Immature natural killer cell (primary cell): ENCODE measurements around the gene ZNF280A. TPM values are rescaled to one million over a fixed set of nuclear protein-coding genes. Genes with fewer than 3 reads are reported as not detected.
"Not testable (repeated sequence)": the region's sequence is repeated elsewhere in the genome, so short reads cannot be mapped to it uniquely, and the experiment has no call there.

Source experiments
- DNase-seq, 3 donors: peaks; one replicate each; pipeline ENCODE4 v3.0.0; 2022; ENCODE audit warnings: mixed read lengths in 1 of 3
- H3K27ac Mint-ChIP-seq, 6 donors: one replicate each; pipeline ENCODE4 v1.8.0; 2020; ENCODE audit warnings: mixed read lengths in 6 of 6, mild to moderate bottlenecking in 5 of 6, inconsistent platforms in 4 of 6, moderate library complexity in 3 of 6
- H3K27me3 Mint-ChIP-seq, 3 donors: one replicate each; pipeline ENCODE4 v1.8.0; 2020 to 2021; ENCODE audit warnings: low read depth in 3 of 3, mild to moderate bottlenecking in 3 of 3, mixed read lengths in 3 of 3, moderate library complexity in 3 of 3, inconsistent platforms in 1 of 3
- H3K36me3 Mint-ChIP-seq, 3 donors: one replicate each; pipeline ENCODE4 v1.8.0; 2020; ENCODE audit warnings: mixed read lengths in 3 of 3, inconsistent platforms in 2 of 3, mild to moderate bottlenecking in 2 of 3
- H3K4me1 Mint-ChIP-seq, 2 donors: one replicate each; pipeline ENCODE4 v1.8.0; 2020; ENCODE audit warnings: inconsistent platforms in 2 of 2, mild to moderate bottlenecking in 2 of 2, mixed read lengths in 2 of 2, moderate library complexity in 1 of 2
- H3K4me3 Mint-ChIP-seq, 5 donors: one replicate each; pipeline ENCODE4 v1.8.0; 2020; ENCODE audit warnings: mild to moderate bottlenecking in 5 of 5, mixed read lengths in 5 of 5, inconsistent platforms in 3 of 5, moderate library complexity in 3 of 5
- H3K9me3 Mint-ChIP-seq, 6 donors: one replicate each; pipeline ENCODE4 v1.8.0; 2020; ENCODE audit warnings: mild to moderate bottlenecking in 6 of 6, mixed read lengths in 6 of 6, inconsistent platforms in 4 of 6, moderate library complexity in 3 of 6
- polyA plus RNA-seq, 3 donors: library from polyadenylated mRNA; unstranded; fragments of 300-500 nt; fragmentation: Illumina TruSeq; gene quantifications; one replicate each; pipeline ENCODE4 v1.2.3, GENCODE V29; 2021

Gene ZNF280A
- polyA plus RNA-seq, 3 donors from 2014 or later = not detected

DNA sequence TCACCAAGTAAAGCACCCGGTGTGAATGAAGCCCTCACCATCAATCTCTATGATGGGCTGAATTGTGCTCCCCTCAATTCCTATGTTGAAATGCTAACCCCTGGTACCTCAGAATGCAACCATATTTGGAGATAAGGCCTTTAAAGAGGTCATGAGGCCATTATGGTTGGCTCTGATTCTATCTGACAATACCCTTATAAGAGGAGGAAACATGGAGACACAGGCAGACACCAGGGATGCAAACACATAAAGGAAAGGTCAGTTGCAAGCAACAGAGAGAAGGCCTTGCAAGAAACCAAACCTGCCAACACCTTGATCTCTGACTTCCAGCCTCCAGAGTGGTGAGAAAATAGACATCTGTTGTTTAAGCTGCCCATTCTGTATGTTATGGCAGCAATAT lies 13.3 kb upstream of the ZNF280A start:
- Mint-ChIP-seq H3K9me3 (no peaks in the 10 kb centered on the region), H3K27me3 (peaks cover 0 to 8% (median 5%) of the 10 kb centered on the region in 3 donors), H3K4me1 (no peaks in the 10 kb centered on the region), H3K36me3 (no peaks in the 10 kb centered on the region), H3K4me3 (no peak overlapping the region), H3K27ac (no peak overlapping the region)
- DNase-seq = no peak

DNA sequence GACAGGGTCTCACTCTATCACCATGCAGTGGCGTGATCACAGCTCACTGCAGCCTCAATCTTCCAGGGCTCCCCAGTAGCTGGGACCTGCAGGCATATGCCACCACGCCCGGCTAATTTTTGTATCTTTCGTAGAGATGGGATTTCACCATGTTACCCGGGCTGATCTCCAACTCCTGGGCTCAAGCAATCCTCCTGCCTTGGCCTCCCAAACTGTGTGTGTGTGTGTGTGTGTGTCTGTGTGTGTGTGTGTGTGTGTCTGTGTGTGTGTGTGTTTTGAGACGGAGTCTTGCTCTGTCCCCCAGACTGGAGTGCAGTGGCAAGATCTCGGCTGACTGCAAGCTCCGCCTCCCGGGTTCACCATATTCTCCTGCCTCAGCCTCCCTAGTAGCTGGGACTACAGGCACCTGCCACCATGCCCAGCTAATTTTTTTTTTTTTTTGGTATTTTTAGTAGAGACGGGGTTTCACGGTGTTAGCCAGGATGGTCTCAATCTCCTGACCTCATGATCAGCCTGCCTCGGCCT lies 12.5 kb upstream of the ZNF280A start:
- not testable (repeated sequence) for H3K27me3 Mint-ChIP-seq, H3K4me3 Mint-ChIP-seq, DNase-seq, H3K27ac Mint-ChIP-seq, H3K36me3 Mint-ChIP-seq, H3K9me3 Mint-ChIP-seq, H3K4me1 Mint-ChIP-seq

DNA sequence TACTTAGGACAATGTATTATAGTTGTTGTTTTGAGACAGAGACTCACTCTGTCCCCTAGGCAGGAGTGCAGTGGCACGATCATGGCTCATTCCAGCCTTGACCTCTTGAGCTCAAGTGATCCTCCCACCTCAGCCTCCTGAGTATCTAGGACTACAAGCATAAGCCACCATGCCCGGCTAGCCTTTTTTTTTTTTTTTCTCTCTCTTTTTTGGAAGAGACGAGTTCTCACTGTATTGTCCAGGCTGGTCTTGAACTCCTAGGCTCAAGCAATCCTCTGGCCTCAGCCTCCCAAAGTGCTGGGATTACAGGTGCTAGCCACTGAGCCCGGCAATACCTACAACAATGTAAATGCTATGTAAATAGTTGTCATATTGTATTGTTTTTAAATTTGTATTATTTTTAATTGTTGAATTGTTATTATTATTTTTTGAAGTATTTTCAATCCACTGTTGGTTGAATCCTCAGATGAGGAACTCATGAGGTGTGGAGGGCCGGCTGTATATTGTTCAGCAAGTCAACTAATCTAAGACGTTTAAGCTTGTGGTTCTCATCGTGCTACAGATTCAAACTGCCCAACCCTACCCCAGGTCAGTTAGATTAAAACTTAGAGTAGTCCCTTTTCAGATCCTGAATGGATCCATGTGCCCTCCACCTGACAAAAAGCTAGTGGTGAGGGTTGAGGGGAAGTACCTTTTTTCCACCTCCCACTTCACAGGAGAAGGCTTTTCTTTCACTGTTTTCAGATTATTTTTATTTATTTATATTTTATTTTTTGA lies 11.9 kb upstream of the ZNF280A start:
- no peaks in the 10 kb centered on the region for H3K9me3 Mint-ChIP-seq
- no peak overlapping the region for H3K27ac Mint-ChIP-seq
- peaks cover 2 to 3% (median 3%) of the 10 kb centered on the region in 3 donors for H3K27me3 Mint-ChIP-seq
- H3K36me3 Mint-ChIP-seq = no peaks in the 10 kb centered on the region
- DNase-seq = no peak
- no peaks in the 10 kb centered on the region for H3K4me1 Mint-ChIP-seq
- no peak overlapping the region for H3K4me3 Mint-ChIP-seq

DNA sequence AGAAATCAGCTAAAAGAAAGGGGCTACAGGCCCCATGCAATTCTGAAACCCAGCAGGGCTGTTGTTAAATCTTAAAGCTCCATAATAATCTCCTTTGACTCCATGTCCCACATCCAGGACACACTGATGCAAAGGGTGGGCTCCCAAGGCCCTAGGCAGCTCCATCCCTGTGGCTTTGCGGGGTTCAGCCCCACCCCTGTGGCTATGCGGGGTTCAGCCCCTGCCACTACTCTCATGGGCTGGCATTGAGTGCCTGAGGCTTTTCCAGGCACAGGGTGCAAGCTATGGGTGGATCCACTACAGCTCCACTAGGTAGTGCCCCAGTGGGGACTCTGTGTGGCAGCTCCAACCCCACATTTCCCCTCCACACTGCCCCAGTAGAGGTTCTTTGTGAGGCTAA lies 8.7 kb upstream of the ZNF280A start:
- H3K27me3 Mint-ChIP-seq = peaks cover 3 to 8% (median 4%) of the 10 kb centered on the region in 3 donors
- no peaks in the 10 kb centered on the region for H3K9me3 Mint-ChIP-seq
- no peak overlapping the region for H3K27ac Mint-ChIP-seq
- no peak overlapping the region for H3K4me3 Mint-ChIP-seq
- H3K36me3 Mint-ChIP-seq = no peaks in the 10 kb centered on the region
- no peaks in the 10 kb centered on the region for H3K4me1 Mint-ChIP-seq
- DNase-seq = no peak

DNA sequence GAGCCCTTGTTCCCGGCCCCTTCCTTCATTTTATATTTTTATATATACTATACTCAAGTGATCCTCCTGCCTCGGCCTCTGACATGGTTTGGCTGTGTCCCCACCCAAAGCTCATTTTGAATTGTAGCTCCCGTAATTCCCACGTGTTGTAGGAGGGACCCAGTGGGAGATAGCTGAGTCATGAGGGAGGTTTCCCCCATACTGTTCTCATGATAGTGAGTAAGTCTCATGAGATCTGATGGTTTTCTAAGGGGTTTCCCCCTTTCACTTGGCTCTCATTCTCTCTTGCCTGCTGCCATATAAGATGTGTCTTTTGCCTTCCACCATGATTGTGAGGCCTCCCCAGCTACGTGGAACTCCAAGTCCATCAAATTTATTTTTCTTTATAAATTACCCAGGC lies 7.2 kb upstream of the ZNF280A start:
- no peaks in the 10 kb centered on the region for H3K4me1 Mint-ChIP-seq
- H3K27me3 Mint-ChIP-seq = peaks cover 0 to 8% (median 4%) of the 10 kb centered on the region in 3 donors
- H3K9me3 Mint-ChIP-seq = no peaks in the 10 kb centered on the region
- H3K4me3 Mint-ChIP-seq = no peak overlapping the region
- H3K27ac Mint-ChIP-seq = no peak overlapping the region
- DNase-seq = no peak
- H3K36me3 Mint-ChIP-seq = no peaks in the 10 kb centered on the region

DNA sequence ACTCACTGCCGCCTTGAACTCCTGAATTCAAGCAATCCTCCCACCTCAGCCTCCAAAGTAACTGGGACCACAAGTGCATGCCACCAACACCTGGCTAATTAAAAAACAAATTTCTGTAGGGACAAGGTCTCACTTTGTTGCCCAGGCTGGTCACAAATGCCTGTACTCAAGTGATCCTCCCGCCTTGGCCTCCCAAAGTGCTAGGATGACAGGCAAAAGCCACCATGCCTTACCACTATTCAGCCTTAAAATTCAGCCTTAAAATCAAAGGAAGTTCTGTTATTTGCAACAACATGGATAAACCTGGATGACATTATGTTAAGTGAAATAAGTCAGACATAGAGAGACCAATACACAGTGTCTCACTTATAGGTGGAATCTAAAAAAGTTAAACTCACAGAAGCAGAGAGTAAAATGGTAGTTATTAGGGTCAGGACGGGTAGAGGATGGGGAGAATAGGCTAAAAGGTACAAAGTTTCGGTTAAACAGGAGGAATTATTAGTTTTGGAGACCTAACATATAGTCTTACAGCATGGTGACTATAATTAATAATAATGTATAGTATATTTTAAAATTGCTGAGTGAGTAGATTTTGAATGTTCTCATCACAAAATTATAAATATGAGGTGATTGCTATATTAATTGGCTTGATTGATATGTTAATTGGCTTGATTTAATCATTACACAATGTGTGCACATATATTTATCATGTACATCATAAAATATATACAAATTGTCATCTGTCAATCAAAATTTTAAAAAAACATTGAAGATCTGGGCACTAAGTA lies 6.2 kb upstream of the ZNF280A start:
- H3K27ac Mint-ChIP-seq = no peak overlapping the region
- no peaks in the 10 kb centered on the region for H3K4me1 Mint-ChIP-seq
- H3K36me3 Mint-ChIP-seq = no peaks in the 10 kb centered on the region
- H3K9me3 Mint-ChIP-seq = no peaks in the 10 kb centered on the region
- no peak for DNase-seq
- peaks cover 0 to 8% (median 6%) of the 10 kb centered on the region in 3 donors for H3K27me3 Mint-ChIP-seq
- H3K4me3 Mint-ChIP-seq = no peak overlapping the region

DNA sequence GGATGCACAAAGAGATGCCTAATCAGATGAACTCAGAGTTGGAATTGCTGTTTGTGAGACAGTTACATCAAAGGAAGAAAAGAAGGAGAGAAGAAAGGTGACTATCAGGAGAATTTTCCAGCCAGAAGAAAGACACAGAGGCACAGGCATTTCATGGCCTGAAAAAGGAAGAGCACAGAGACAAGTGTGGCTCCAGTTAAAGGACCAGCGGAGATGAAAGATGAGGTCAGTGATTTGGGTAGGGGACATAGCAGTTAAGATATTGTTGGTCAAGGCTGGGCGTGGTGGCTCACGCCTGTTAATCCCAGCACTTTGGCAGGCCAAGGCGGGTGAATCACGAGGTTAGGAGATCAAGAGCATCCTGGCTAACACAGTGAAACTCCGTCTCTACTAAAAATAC lies 3.4 kb upstream of the ZNF280A start:
- Mint-ChIP-seq H3K27me3 (peaks cover 2 to 8% (median 6%) of the 10 kb centered on the region in 3 donors), H3K27ac (no peak overlapping the region), H3K36me3 (no peaks in the 10 kb centered on the region), H3K4me1 (no peaks in the 10 kb centered on the region), H3K4me3 (no peak overlapping the region), H3K9me3 (no peaks in the 10 kb centered on the region)
- no peak for DNase-seq

DNA sequence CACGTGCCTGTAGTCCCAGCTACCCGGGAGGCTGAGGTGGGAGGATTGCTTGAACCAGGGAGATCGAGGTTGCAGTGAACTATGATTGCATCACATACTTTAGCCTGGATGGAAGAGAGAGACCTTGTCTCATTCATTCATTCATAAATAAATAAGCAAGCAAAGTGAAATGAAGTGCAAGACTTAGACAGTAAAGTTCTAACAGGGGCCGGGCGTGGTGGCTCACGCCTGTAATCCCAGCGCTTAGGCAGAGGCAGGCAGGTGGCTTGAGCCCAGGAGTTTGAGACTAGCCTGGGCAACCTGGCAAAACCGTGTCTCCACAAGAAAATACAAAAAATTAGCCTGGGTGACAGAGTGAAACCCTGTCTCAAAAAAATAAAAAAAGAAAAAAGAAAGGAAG lies 1.6 kb upstream of the ZNF280A start:
- no peaks in the 10 kb centered on the region for H3K9me3 Mint-ChIP-seq
- no peak for DNase-seq
- no peak overlapping the region for H3K4me3 Mint-ChIP-seq
- no peaks in the 10 kb centered on the region for H3K36me3 Mint-ChIP-seq
- no peak overlapping the region for H3K27ac Mint-ChIP-seq
- no peaks in the 10 kb centered on the region for H3K4me1 Mint-ChIP-seq
- H3K27me3 Mint-ChIP-seq = peaks cover 2 to 6% (median 5%) of the 10 kb centered on the region in 3 donors

DNA sequence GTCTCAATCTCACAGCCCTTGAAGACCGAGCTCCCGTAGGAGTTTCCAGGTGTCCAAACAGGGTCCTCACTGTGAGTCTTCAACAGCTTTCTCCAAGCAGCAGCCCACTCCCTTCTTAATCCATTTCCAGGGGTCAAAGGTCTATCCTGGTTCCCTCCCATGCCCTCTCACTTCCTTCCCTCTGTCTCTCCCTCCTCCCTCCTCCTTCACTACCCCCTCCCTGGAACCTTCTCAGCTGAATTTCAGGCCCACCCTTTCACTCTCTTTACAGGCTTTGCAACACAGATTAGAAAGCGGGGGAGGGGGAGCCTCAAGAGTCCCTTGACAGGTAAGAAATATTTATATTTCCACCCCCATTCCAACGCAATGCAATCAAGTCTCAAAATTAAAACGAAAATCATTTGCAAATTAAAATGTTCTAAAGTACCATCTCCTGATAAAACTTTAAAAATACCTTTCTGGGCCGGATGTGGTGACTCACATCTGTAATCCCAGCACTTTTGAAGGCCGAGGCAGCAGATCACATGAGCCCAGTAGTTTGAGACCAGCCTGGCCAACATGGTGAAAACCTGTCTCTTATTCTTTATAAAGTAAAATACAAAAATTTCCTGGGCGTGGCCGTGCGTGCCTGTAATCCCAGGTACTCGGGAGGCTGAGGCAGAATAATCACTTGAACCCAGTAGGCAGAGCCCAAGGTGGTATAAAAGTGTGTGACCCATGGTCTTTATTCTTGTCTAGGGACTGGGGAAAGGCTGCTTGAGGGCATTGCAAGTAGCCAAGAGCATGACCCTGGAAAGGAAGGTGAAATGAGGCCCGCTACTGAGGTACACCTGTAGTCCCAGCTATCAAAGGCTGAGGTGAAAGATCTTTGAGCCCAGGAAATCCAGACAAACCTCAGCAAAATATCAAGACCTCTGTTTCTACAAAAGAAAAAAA lies 865 bp upstream of the ZNF280A start:
- no peak for DNase-seq
- Mint-ChIP-seq H3K27ac (no peak overlapping the region), H3K9me3 (no peaks in the 10 kb centered on the region), H3K36me3 (no peaks in the 10 kb centered on the region), H3K27me3 (peaks cover 2 to 5% (median 4%) of the 10 kb centered on the region in 3 donors), H3K4me1 (no peaks in the 10 kb centered on the region), H3K4me3 (no peak overlapping the region)

DNA sequence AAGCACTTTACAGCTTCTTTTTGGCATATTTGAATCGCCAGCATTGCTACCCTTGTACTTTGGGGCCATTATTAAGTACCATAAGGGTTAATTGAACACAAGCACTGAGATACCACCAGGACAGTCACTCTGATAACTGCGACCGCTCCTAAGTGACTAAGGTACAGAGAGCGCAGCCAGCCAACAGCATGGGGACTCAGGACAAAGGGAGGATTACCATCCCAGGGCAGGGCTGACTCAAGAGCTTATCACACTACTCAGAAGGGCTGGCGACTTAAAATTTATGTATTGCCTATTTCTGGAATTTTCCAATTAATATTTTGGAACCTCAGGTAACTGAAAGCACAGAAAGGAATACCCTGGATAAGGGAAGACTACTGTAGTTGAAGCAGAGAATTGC lies 479 bp downstream of the ZNF280A start:
- Mint-ChIP-seq H3K4me3 (no peak overlapping the region), H3K27me3 (peaks cover 0 to 4% (median 4%) of the 10 kb centered on the region in 3 donors), H3K36me3 (no peaks in the 10 kb centered on the region), H3K27ac (no peak overlapping the region), H3K4me1 (no peaks in the 10 kb centered on the region), H3K9me3 (no peaks in the 10 kb centered on the region)
- no peak for DNase-seq

DNA sequence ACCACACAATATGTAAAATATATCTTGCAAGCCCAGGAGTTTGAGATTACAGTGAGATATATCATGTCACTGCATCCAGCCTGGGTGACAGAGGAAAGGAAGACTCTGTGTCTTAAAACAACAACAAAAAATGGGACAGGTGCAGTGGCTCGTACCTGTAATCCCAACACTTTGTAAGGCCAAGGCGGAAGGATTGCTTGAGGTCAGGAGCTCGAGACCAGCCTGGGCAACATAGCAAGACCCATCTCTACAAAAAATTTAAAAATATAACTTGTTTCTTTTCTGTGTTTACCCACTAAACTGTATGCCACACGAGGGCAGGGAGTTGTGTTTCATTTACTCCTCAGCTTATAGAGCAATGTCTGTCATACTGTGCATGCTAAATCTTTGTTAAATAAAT lies 3.1 kb downstream of the ZNF280A start:
- Mint-ChIP-seq H3K27ac (no peak overlapping the region), H3K27me3 (peaks cover 0 to 4% (median 4%) of the 10 kb centered on the region in 3 donors), H3K4me1 (no peaks in the 10 kb centered on the region), H3K36me3 (no peaks in the 10 kb centered on the region), H3K9me3 (no peaks in the 10 kb centered on the region), H3K4me3 (no peak overlapping the region)
- DNase-seq = no peak

DNA sequence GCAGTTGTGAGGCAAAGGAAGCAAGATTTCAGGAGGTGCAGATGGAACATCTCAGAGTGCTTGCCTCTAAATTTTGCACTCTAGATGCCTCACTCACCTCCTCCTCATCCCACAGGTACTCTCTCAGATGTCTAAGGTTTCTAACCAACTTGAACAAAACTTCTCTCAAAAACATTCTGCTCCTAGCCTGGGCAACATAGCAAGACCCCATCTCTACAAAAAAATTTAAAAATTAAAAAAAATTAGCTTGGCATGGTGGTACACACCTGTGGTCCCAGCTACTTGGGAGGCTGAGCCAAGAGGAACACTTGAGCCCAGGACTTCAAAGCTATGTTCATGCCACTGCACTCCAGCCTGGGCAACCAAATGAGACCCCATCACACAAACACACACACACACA lies 4.2 kb downstream of the ZNF280A start:
- H3K27ac Mint-ChIP-seq = no peak overlapping the region
- no peak overlapping the region for H3K4me3 Mint-ChIP-seq
- no peak for DNase-seq
- H3K9me3 Mint-ChIP-seq = peaks cover 0 to 2% (median 0%) of the 10 kb centered on the region in 6 donors
- H3K27me3 Mint-ChIP-seq = peaks cover 0 to 6% (median 3%) of the 10 kb centered on the region in 3 donors
- H3K36me3 Mint-ChIP-seq = peaks cover 0 to 3% (median 0%) of the 10 kb centered on the region in 3 donors
- no peaks in the 10 kb centered on the region for H3K4me1 Mint-ChIP-seq

DNA sequence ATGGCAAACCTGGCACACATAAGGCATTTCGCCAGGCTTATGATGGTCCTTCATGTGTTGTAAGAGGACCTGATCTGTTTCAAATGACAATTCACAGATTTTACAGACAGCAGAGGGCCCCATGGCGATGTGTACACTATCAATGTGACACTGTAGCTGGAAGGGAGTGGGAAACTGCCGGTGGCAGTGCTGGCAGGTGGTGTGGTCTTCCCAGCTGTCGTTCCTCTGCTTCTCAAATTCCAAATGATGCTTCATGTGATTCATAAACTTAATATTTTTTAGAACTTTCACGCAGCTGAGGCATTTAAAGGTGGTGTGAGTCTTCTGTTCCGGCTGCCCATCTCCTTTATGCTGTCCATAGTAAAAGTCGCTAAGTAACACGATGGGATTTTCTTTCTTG lies 5.6 kb downstream of the ZNF280A start:
- not testable (repeated sequence) for DNase-seq, H3K27me3 Mint-ChIP-seq, H3K36me3 Mint-ChIP-seq, H3K27ac Mint-ChIP-seq, H3K4me1 Mint-ChIP-seq, H3K9me3 Mint-ChIP-seq, H3K4me3 Mint-ChIP-seq
